Muscle of arm (tissue), 12 donors: Measurements from ENCODE around the gene HSF5. TPM values are rescaled to one million over a fixed set of nuclear protein-coding genes. Genes with fewer than 3 reads are reported as not detected.
"Not testable (repeated sequence)": the region's sequence is repeated elsewhere in the genome, so short reads cannot be mapped to it uniquely, and the experiment has no call there.

Source experiments
- DNase-seq: peaks from one replicate; pipeline ENCODE4 v3.0.0-alpha.2; 2013
- polyA plus RNA-seq, 12 donors: library from polyadenylated mRNA; unstranded; fragments of 120-200 nt; gene quantifications; one replicate each; pipeline ENCODE4 v1.2.1, GENCODE V29; 2013; ENCODE audit not compliant: insufficient read length in 12 of 12

HSF5 gene
- polyA plus RNA-seq, 12 donors: 0.04 to 0.23 (median 0.12) TPM; not detected in 5

GRCh38 chr17:58415371-58416055 lies 72.7 kb downstream of the HSF5 start:
- no peak for DNase-seq

DNA sequence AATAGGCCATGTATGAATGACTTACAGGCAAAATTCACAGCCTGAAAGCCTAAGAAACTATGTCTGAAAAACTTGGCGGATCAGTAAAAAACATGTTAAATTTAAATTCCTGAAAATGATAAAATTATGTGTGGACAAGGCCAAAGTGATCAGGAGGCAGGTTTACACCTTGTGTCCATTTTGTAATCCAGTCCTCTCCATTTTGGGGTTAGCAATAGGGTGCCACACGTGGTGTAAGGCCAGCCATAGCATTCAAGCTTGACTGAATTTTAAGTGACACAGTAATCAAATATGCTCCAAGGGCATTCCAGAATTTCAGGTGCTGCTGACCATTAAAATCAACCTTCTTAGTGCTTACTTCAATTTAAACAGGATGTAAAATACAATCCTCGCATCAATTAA lies 73.6 kb downstream of the HSF5 start:
- DNase-seq: no peak

DNA sequence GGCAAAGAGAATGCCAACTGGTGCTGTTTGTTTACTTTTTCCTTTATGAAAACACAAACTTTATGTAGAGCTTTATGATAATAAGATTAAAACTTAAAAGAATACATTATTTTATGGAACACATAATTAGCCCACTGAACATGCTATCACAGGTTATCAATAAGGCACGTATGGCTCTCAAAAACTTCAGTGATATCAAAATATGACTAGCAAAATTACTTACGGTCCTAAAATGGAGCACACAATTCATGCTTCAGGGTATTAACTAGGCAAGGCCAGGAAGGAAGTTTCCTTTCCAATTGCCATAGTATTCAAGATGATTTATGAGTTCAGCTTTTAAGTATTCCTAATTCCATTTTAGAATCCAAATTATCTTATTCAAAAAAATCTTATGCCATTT lies 74.5 kb downstream of the HSF5 start:
- DNase-seq: no peak

DNA sequence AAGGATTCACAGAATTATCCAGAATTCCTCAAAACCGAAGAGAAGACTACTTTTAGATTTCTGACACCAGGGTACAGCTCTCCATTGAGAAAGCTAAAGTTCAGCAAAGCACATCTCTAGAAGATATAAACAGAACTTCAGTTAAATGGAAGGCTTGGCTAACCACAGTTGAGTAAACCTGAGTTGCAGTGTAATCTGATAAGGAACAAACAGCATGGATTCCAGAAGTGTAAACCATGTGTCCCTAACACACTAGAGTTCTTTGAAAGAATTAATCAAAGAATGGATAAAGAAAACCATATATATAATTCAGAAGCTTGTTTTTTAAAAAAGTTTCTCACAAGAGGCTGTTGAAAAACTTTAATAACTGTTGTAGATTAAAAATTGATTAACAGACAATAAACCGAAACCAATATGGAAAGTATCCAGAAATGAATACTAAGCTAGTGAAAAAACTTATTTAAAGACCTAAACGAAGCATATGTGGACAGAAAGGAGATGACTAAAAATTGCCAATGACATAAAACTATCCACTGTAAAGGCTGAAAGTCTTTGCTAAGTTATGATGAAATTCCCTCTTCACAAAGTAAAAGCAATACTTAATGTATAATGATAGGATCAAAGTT lies 75.1 kb downstream of the HSF5 start:
- no peak for DNase-seq

DNA sequence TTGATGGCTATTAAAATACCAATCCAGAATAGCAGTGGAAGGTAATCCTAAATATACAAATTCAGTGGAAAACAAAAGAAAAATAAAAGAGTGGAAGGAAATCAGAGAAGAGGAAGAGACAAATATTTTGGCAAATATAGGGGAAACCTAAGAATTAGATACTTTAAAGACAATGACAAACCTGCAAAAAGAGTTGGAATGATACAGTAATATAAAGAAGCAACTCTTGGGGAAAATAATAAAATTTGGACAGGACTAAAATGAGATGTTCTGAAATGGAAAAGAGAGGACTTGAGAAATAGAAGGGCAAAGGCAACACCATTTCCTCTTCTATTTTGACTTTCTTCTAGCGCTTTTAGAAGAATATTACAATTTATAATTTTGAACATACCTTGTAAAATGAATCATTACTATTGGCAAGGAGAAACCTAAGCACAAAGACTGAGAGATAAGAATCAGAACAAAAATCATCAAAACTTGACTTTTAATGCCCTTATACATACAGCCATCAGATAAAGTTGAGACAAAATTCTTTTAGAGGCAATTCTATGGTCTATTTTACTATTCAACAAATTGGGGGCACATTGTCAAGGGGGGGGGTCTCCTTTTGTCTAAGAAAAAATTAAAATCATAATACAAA lies 76.0 kb downstream of the HSF5 start:
- DNase-seq: no peak

DNA sequence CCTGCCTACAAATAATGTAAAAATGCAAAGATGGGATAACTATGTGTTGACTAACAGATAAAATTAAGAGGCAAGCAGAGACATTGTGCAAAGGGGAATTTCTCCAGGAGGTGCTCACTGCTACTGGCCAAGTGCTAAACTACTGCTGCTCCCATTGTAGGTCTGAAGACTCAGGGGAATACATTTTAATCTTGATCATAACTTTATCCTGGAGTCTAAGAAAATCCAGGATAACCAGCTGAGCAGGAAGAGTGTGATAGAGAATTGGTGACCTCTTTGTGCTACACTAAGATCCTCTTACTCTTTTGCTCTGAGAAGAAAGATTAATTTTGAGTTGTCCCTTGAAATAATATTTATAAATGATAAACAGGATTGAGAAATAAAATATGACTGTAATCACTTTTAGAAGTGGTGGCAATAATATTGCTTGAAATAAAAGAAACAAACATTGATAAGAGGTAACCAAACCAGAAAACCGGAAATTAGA lies 76.8 kb downstream of the HSF5 start:
- DNase-seq: no peak

DNA sequence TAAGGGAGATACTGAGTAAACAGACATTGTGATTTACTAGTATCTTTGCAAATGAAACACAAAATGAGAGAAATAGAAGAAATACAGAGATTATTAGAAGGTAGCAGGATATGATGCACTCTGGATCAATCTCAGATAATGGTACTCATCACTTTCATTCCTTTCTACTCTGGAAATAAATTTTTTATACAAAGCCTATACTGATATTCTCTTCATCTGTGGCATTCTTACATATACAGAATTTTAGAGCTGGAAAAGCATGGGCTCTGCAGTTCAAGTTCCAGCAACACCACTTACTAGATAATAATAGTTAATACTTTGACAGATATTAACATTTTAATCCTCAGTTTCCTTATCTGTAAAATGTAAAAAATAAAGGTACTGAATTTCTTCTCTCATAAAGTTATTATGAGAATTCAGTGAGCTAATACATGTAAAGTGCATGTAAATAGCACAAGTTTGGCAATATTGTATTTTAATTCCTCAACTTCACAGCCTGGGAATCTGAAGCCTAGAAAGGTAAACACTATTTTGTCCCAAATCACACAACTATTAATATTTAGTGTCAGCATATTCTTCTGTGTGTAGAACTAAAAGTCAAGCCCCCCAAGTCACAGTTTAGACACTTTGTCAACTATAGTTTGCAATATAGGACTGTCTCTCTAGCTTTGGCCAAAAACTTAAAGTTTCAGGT lies 77.3 kb downstream of the HSF5 start:
- DNase-seq: no peak

DNA sequence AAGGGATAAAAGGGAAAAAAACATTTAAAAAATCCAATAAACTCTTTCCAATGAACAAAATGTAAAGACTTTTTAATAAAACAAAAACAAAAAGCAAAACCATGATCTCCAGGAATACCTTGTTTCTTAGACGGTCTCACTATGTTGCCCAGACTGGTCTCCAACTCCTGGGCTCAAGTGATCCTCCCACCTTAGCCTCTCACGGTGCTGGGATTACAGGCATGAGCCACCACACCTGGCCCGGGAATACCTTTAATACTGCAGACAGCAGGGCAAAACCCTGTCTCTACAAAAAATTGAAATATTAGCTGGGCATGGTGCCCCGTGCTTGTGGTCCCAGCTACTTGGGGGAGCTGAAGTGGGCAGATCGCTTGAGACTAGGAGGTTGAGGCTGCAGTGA lies 78.8 kb downstream of the HSF5 start:
- no peak for DNase-seq

DNA sequence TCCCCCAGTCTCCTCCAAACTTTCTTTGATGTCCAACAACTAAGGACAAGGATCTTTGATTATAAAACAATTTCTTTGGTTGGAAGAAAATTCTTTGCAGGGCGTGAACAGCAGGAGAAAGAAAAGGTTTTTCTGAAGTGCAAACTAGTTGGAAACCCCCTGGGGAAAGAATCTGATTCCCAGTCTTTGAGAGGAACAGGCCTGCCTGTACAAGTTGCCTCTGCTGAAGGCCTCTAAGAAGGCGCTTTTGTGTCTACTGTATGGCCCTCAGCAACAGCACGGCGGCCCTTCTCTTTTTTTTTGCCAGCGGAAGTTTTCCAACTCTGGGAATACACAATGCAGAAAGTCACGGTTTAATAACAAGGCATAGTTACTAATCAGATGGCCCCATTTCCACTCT lies 84.9 kb downstream of the HSF5 start:
- DNase-seq: no peak

GRCh38 chr17:58402679-58403078 lies 85.5 kb downstream of the HSF5 start:
- DNase-seq: no peak

DNA sequence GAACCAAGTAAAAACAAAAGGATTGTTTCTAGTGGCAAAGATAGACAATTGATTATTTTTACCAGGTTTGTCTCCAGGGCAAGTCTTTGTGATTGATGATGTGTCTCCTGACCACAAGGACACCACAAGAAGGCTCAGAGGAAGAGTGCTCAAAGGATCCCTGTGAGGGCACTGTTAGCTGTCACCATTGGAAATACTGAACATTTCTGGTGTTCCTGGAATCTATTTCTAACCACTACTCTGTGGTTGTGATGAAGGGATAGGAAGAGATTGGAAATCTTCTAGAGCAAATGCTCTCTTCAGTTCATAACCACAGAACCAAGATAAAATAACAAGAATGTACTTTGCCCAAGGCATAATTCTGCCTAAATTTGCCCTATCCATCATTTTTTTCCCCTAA lies 86.2 kb downstream of the HSF5 start:
- DNase-seq: no peak

GRCh38 chr17:58401287-58401686 lies 86.9 kb downstream of the HSF5 start:
- no peak for DNase-seq

DNA sequence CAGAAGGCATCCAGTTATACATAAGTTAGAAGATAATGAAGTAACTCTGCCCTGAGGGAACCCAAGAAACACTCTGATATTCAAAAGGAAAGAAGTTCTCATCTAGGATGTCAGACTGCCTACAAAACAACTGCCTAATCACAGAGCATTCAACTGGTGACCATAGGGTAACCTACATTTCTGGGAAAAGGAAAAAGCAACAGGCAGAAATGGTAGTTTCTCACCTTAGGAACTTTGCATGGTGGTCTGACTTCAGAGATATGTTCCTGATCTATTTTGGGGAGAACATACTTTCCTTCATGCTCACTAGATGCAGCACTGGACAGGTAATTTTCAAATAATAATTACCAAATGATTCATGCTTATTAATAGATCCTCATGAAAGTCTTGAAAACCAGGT lies 87.4 kb downstream of the HSF5 start:
- no peak for DNase-seq

DNA sequence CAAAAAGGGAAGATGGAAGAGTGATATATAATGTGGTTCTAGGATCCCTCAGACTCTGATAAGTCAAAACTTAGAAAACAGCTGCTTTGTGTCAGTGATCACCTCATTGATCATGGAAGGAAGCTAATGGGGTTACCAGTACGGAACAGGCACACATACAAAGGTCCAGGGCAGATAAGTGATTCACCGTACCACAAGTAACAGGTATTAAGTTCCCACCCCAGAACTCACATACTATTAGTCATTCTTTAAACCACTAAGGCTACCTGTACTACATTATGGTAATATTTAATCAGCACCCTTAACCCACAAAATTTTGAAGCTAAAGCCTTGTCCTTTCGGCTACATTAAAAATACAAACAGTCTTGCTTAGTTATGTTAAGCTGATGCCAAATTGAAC lies 88.2 kb downstream of the HSF5 start:
- DNase-seq: no peak

GRCh38 chr17:58398574-58399266 lies 89.5 kb downstream of the HSF5 start:
- DNase-seq: no peak

- DNase-seq: not testable (repeated sequence)
Observed at GRCh38 chr17:58397421-58397820, 90.8 kb downstream of the HSF5 start.

GRCh38 chr17:58396173-58396572 lies 92.0 kb downstream of the HSF5 start:
- no peak for DNase-seq

- no peak for DNase-seq
Observed at GRCh38 chr17:58394534-58395223, 93.5 kb downstream of the HSF5 start.

DNA sequence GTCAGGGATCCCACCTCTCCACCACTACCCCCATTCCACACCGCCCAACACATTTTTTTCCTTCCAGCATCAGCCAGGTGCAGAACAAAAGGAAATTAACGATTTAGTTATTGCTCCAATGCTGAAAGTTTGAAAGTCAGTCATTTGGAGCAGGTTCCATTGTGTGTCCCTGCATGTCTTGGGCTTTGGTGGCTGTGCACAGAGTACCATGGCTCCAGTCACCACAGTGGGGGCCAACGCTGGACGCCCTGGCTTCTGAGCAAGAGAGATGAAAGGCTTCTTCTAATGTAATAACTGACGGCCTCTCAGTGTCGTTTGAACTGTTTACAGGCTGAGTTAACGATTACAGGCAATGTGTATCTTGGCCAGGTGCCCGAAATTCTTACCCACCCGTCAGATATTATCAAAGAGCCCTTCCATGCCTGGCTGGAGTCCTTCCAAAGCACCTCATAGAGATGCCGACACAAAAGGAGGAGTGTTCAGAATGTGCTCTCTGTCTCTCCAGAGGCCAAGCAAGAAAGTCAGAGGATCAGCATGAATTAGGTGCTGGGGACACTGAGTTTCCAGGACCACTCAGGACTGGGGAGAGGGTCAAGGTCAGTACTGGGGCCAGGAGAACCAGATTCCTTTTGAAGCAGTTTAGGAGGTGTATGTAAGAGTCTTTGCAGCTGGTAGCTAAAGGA lies 96.8 kb downstream of the HSF5 start:
- DNase-seq: no peak

DNA sequence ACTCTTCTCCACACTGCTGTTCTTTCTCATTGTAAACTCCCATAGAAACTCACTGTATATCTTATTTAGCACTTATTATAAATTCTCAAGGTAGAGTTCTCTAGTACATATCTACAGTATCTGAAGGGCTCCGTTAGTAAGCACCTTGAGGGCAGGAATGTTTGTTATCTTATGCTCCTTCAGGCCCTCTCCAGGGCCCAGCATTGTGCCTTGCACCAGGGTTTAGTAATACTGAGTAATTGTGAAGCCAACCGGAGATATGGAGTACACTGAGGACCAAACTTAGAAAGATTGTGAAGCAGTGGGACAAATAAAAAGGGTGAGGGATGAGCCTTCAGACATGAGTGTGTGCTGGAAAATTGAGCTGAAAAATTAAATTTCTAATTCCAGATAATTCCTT lies 97.3 kb downstream of the HSF5 start:
- DNase-seq: no peak
